OCI-LY1 (cell line): Measurements from ENCODE around the gene GBX2.

Source experiments
- CTCF ChIP-seq: fragments of 200-600 bp; sonication (generic), shearing (Covaris generic); IDR thresholded peaks from 2 replicates; pipeline ENCODE4 v1.5.1; 2017; ENCODE audit warnings: mild to moderate bottlenecking, antibody characterized with exemption, low read length, moderate library complexity, mixed read lengths
- EZH2 ChIP-seq: fragments of 200-600 bp; sonication (generic), shearing (Covaris generic); IDR thresholded peaks from 2 replicates; pipeline ENCODE4 v1.8.0; 2017; ENCODE audit warnings: borderline replicate concordance, mixed run types, mild to moderate bottlenecking, antibody characterized with exemption, low read length, moderate library complexity, mixed read lengths

- TF ChIP-seq CTCF: no peak
- no peak for TF ChIP-seq EZH2
These were observed 46.3 kb upstream of the GBX2 start for GRCh38 chr2:236214376-236214995.
